ENCODE results near the gene VCL.

DNA sequence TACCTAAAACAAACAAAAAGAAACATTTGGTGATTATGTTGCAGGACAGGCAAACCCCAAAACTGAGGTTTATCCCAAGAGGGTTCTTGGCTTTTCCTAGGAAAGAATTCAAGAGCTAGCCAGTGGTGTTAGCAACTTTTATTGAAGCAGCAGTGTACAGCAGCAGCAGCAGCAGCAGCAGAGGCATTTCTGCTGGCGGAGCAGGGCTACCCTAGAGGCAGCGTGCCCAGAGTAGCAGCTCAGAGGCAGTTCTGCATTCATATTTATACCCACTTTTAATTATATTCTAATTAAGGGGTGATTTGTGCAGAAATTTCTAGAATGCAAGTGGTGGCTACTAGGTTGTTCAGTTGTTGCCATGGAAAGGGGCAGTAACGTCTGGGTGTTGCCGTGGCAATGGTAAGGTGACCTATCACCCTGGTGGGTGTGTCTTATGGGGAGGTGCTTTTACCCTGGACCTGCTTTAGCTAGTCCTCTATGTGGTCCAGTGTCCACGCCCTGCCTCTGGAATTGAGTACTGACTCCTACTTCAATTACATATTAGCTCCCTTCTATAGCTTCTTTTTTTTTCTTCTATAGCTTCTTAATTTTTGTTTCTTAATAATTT, 53.9 kb downstream of the VCL start:
- TF ChIP-seq FOXA1 (IDR thresholded peaks at IDR 0.05) (no peak), SP1 (IDR thresholded peaks at IDR 0.05) (no peak), FOXK2 (IDR thresholded peaks at IDR 0.05) (no peak), ZNF384 (IDR thresholded peaks at IDR 0.05) (no peak), BHLHE40 (IDR thresholded peaks at IDR 0.05; ENCODE audit: borderline replicate concordance) (no peak), SUZ12 (IDR thresholded peaks at IDR 0.05) (no peak)

All from HEK293T (cell line).